ENCODE measurements around the gene GLCCI1. TPM values are rescaled to one million over a fixed set of nuclear protein-coding genes. Genes with fewer than 3 reads are reported as not detected.
A peak's percentile ranks its signal among the peaks of the same experiment; 100 is the strongest.

Gene GLCCI1
- total and polyA plus RNA-seq, 2 donors, result 5.0 to 33.4 TPM

DNA sequence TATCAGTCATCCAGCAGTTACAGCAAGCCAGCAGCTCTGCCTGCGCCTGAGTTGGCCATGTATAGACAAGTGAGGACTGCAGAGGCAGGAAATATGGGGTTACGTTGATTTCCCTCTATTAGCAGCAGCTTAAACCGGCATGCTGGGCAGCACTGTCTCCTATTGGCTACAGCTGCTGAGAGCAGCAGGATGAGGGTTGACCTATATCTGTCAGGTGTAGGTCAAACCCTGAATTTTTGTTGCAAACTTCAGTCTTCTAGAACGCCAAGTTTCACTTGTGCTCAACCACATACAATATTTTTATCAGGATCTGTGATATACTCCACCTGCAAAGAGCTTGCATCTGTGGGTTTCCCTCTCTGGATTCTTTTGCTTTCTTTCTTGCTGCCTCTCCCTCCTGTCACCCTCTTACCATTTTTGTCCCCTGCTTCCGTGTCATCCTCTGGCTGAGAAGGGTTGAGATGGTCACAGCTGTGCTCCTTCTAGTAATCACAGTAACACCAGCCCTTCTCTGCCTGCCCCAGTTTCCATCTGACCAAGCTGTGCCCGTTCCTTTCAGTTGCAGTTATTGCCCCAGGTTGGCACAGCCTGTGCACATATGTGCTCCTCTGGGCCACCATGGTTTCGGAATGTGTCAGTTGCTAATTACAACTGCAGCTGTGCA is 23.8 kb upstream of the GLCCI1 start:
- no peak for DNase-seq (ENCODE audit: extremely low spot score)
- 63% methylated on average over 7 of the region's 7 CpGs for WGBS
- no peaks in the 10 kb centered on the region for H3K4me1 ChIP-seq (ENCODE audit: insufficient read depth)
- no peak overlapping the region for H3K4me3 ChIP-seq (ENCODE audit: low read depth, low read length)
- no peaks in the 10 kb centered on the region for H3K36me3 ChIP-seq (ENCODE audit: insufficient read depth)
- H3K27ac ChIP-seq (ENCODE audit: low read depth), result no peak overlapping the region

DNA sequence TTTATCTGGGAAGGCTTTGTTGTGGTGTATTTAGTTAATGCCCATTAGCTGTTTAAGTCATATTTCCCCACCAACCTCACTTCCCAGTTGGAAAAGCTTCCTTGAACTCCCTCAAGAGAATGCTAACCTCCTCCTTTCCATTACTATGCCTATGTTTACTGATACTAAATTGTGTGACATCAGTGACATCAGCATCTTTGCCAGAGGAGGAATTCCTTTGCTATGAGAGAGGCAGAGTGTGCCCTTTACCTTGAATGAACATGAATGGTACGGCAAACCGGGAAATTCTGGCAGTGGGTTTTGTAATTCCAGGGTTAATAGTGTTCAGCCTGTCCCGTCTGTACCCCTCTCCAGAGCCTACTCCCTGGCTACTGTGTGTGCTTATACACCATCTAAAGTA is 22.1 kb upstream of the GLCCI1 start:
- Histone ChIP-seq H3K27ac (ENCODE audit: low read depth) (no peak overlapping the region), H3K4me3 (ENCODE audit: low read depth, low read length) (no peak overlapping the region), H3K36me3 (ENCODE audit: insufficient read depth) (no peaks in the 10 kb centered on the region), H3K4me1 (ENCODE audit: insufficient read depth) (no peaks in the 10 kb centered on the region)
- 96% methylated on average over 3 of the region's 3 CpGs for WGBS
- DNase-seq (ENCODE audit: extremely low spot score), result no peak

DNA sequence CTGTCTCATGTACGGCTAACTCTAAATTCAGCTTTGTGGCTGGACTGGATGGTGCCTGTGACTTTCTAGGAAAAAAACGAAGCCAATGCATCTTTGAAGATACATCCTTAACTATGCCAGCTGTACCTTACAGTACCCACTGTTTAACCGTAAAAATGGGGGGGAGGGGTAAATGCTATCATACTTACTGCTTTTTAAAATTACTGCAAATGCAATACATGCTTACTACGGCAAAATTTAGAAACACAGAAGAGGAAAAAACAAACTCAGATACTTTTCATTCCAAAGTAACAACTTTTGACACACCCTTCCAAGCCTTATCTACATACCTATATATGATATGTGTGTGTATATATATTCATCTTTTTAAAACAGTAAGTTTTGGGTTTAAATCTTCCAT is 20.4 kb upstream of the GLCCI1 start:
- no peak overlapping the region for H3K4me3 ChIP-seq (ENCODE audit: low read depth, low read length)

DNA sequence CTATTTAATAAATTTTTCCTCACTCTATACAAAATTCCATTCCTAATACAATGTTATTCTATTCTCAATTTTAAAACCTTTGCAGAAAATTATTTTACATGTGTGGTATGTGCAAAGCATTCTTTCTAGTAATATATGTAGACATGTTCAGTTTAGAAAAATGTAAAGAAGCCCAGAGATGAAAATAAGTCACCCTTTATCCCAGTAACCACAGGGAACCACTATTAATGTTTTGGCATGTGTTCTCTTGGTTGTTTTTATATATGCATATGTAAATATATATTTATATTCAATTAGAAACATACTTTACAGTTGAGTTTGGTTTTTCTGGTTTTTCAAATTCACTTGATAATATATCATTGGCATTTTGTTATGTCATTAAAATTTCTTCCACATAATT is 14.8 kb upstream of the GLCCI1 start:
- Histone ChIP-seq H3K4me3 (ENCODE audit: low read depth, low read length) (no peak overlapping the region), H3K36me3 (ENCODE audit: insufficient read depth) (no peaks in the 10 kb centered on the region), H3K4me1 (ENCODE audit: insufficient read depth) (no peaks in the 10 kb centered on the region), H3K27ac (ENCODE audit: low read depth) (no peak overlapping the region)
- DNase-seq (ENCODE audit: extremely low spot score), result no peak

More for the DNA sequence above, 20.4 kb upstream of the GLCCI1 start:
- Histone ChIP-seq H3K4me1 (ENCODE audit: insufficient read depth) (no peaks in the 10 kb centered on the region), H3K36me3 (ENCODE audit: insufficient read depth) (no peaks in the 10 kb centered on the region), H3K27ac (ENCODE audit: low read depth) (no peak overlapping the region)
- no peak for DNase-seq (ENCODE audit: extremely low spot score)
- 94% methylated on average over 4 of the region's 4 CpGs for WGBS

DNA sequence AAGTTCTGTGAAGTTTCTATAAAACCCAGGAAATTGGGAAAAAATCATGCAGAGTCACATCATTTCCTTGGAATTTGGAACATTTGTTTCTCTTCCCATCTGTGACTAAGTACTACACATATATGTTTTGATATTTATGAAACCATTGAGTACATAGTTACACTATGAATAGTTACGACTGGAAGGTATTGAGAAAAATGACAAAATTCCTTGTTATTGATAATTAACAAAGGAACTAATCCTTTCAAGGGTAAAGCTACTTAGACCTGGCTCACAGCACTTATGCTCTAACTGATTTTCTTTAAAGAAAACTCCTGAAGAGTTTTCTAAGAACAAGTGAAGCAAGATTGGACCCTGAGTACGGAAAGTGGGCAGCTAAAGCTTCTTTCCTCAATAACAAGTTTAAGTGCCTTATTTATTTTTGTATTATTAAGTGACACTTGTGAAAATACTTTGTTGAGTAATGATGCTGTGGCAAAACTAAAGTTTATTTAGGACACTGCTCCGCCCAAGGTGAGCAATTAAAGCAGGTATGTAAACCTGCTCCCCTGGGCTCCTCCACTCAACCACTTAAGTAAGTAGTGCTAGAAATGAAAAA is 12.0 kb upstream of the GLCCI1 start:
- no peak for DNase-seq (ENCODE audit: extremely low spot score)
- H3K4me3 ChIP-seq (ENCODE audit: low read depth, low read length), result no peak overlapping the region
- 75% methylated on average over 3 of the region's 3 CpGs for WGBS
- H3K36me3 ChIP-seq (ENCODE audit: insufficient read depth), result no peaks in the 10 kb centered on the region
- H3K4me1 ChIP-seq (ENCODE audit: insufficient read depth), result no peaks in the 10 kb centered on the region
- no peak overlapping the region for H3K27ac ChIP-seq (ENCODE audit: low read depth)

DNA sequence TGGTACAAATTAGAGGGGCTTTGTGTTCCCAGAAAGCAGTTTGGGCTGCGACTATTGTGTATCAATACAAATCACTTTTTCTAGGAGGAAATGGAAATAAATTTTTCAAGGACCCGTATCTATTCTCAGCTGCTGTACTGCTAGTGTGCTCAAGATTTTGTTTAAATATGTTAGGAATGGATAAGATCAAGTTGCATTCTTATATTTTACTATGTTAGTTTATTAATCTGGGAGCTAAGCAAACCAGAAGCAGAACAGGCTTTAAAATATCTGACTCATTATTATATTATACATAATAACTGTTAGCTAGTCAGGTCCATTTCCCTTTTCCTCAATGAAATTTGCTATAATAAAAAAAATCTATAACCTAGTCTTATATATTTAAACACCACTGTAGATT is 11.1 kb upstream of the GLCCI1 start:
- no peak overlapping the region for H3K27ac ChIP-seq (ENCODE audit: low read depth)
- 73% methylated on average over 2 of the region's 2 CpGs for WGBS
- H3K4me1 ChIP-seq (ENCODE audit: insufficient read depth), result no peaks in the 10 kb centered on the region
- no peaks in the 10 kb centered on the region for H3K36me3 ChIP-seq (ENCODE audit: insufficient read depth)
- H3K4me3 ChIP-seq (ENCODE audit: low read depth, low read length), result no peak overlapping the region
- DNase-seq (ENCODE audit: extremely low spot score), result no peak

DNA sequence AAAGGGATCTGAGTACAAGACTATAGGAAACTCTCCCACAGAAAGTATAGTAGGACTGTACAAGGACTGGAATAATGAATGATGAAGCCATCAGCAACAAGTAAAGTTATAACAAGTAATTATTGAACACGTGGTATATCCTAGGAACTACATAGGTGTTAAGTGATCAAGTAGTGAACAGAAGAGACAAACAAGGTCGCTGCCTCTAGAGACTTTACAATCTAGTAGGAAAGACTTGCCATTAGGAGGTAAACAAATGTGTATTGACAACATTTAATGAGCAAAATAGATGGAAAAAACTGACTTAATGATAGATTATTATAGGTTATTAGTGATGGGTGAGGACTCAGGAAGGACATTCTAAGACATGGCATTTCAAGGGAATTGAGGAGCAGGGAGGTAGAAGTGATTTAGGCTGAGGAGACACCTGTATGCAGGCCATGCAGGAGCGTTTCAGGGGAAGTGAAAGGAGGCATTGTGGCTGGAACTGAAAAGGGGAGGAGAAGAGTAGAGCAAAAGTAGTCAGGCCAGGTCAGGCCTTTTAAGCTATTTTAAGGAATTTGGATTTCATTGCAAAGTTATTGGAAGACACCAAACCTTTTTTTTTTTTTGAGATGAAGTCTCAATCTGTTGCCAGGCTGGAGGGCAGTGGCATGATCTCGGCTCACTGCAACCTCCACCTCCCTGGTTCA is 8.5 kb upstream of the GLCCI1 start:
- Histone ChIP-seq H3K36me3 (ENCODE audit: insufficient read depth) (no peaks in the 10 kb centered on the region), H3K4me3 (ENCODE audit: low read depth, low read length) (no peak overlapping the region), H3K4me1 (ENCODE audit: insufficient read depth) (no peaks in the 10 kb centered on the region), H3K27ac (ENCODE audit: low read depth) (no peak overlapping the region)
- DNase-seq (ENCODE audit: extremely low spot score), result no peak
- 87% methylated on average over 4 of the region's 4 CpGs for WGBS

DNA sequence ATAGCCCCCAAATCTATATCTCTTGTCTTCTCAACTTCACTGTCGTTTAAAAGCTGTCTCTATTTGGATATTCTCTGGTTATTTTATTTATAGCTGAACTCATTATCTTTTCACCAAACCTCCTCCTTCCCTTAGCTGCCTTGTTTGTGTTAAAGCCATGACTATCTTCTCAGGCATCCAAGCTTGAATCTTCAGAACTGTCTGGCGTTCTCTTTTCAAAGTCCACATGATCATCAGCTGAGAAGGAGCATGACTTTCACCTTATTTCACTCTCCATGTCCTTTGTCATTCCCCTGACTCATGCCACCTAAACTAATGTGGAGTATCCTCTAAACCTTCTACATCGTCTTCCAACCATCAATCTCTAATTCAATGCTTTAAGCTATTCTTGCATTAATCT is 5.7 kb upstream of the GLCCI1 start:
- H3K27ac ChIP-seq (ENCODE audit: low read depth), result no peak overlapping the region
- 76% methylated on average over 3 of the region's 3 CpGs for whole genome bisulfite sequencing

DNA sequence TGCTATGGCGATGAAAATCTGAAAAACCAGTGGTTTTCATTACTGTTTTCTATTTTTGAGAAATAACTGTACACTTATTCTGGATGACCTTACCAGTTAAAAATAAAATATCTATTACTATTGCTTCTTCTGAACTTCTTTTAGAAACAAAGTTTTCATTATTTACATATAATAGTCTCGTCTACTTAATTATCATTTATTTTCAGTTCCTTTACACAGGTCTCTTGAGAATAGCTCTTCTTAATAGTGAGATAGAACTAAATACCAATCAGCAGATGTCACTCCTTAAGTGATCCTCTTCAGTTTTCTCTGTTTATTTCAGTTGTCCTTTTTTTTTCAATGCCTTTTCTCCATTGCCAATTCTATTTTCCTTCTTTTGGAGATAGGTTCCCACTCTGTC is 4.3 kb upstream of the GLCCI1 start:
- WGBS, result 92% methylated on average over 2 of the region's 2 CpGs
- no peaks in the 10 kb centered on the region for H3K36me3 ChIP-seq (ENCODE audit: insufficient read depth)
- H3K4me3 ChIP-seq (ENCODE audit: low read depth, low read length), result no peak overlapping the region
- no peak for DNase-seq (ENCODE audit: extremely low spot score)
- H3K4me1 ChIP-seq (ENCODE audit: insufficient read depth), result no peaks in the 10 kb centered on the region
- no peak overlapping the region for H3K27ac ChIP-seq (ENCODE audit: low read depth)

More for the DNA sequence above, 5.7 kb upstream of the GLCCI1 start:
- no peak for DNase-seq (ENCODE audit: extremely low spot score)
- no peaks in the 10 kb centered on the region for H3K36me3 ChIP-seq (ENCODE audit: insufficient read depth)
- H3K4me3 ChIP-seq (ENCODE audit: low read depth, low read length), result no peak overlapping the region
- no peaks in the 10 kb centered on the region for H3K4me1 ChIP-seq (ENCODE audit: insufficient read depth)

DNA sequence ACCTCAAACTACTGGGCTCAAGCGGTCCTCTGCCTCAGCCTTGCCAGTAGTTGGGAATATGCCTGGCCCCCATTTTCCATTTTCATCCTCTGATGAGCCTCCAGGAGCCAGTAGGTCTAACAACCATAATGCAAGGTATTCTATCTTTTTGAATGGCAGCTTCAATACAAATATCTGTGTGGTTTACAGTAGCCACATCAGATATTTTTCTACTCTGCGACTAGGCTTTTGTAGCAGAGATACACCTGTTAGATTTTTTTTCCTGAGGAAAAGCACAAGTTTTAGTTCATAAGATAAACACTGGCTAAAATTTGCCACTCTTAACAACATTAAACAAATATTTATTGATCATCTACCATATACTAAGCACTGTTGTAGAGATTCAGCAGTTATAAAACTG is 3.9 kb upstream of the GLCCI1 start:
- DNase-seq (ENCODE audit: extremely low spot score), result no peak
- WGBS, result 84% methylated on average over 2 of the region's 2 CpGs
- H3K4me1 ChIP-seq (ENCODE audit: insufficient read depth), result no peaks in the 10 kb centered on the region

DNA sequence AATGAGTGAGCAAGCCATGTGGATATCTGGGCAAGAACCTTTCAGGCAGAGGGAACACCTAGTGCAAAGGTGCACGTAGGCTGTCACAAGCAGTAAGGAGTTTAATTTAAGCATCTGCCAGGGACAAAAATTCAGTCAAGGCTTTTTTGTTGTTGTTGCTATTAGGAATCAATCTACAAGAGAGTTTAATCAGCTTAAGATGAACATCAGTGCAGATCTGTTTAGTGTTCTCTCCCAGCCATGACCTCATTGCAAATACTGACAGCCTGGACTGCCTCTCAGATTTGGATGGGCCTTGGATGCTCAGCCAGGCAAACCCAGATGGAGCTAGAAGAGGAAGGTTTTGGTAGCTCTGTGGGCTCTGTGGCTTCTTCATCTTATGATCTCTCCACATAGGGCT is 3.3 kb upstream of the GLCCI1 start:
- Histone ChIP-seq H3K36me3 (ENCODE audit: insufficient read depth) (no peaks in the 10 kb centered on the region), H3K4me1 (ENCODE audit: insufficient read depth) (no peaks in the 10 kb centered on the region), H3K4me3 (ENCODE audit: low read depth, low read length) (no peak overlapping the region), H3K27ac (ENCODE audit: low read depth) (no peak overlapping the region)
- 91% methylated on average over 1 of the region's 1 CpG for WGBS
- DNase-seq (ENCODE audit: extremely low spot score), result no peak

More for the DNA sequence above, 3.9 kb upstream of the GLCCI1 start:
- Histone ChIP-seq H3K27ac (ENCODE audit: low read depth) (no peak overlapping the region), H3K4me3 (ENCODE audit: low read depth, low read length) (no peak overlapping the region), H3K36me3 (ENCODE audit: insufficient read depth) (no peaks in the 10 kb centered on the region)

DNA sequence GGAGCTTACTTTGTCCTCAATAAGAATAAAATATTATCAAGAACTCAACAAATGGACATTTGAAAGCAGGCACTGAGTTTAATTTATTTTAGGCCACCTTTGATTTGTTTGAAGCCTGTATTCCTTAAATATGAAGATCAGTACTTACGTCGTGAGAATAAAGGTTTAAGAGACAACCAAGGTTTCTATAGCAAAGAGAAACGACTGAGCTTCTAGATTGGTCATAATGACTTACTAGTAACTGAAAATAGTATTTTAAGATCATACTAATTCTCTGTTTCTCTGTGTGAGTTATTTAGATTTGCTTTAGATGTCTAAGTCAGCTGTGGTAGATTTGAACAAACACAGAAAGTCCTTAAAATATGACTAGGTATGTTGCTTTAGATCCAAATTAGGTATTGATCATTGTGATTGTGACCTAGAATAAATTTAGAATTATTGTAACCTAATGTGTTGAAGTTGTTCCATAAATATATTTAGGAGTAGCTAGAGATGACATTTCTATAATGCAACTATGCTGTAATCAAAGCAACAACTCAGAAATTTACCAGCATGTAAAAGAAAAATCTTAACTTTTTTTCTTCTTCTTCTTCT is 2.4 kb upstream of the GLCCI1 start:
- no peak for DNase-seq (ENCODE audit: extremely low spot score)
- WGBS, result 51% methylated on average over 3 of the region's 3 CpGs
- no peak overlapping the region for H3K4me3 ChIP-seq (ENCODE audit: low read depth, low read length)
- H3K36me3 ChIP-seq (ENCODE audit: insufficient read depth), result no peaks in the 10 kb centered on the region
- no peaks in the 10 kb centered on the region for H3K4me1 ChIP-seq (ENCODE audit: insufficient read depth)
- H3K27ac ChIP-seq (ENCODE audit: low read depth), result no peak overlapping the region

DNA sequence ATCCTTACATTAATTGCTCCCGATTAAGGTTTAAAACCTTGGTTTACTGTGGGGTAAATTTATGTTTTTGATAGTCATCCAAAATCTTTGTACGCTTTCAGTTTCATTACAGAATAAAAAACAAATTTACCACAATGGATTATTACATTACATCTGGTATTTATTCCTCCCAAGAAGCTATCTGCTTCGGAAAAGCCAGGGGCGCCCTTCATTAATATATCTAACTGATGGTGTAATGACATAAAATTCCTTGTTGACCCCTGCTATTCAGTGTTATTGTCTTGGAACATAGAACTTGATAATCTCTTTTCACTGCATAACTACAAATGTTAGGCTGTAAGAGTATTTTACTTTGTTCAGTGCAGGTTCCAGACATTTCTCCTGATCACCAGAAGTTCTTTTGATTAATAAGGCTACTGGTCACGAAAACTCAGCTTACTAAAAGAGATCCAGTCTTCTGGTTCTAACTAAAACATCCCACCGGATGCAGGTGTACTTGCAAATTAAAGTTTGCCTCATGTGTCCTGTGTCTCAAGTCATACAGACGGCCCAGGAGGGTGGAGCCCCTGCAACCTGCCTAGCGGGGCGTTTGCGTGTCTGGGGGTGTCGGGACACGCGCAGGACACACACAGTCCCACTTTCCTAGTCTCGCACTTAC is 581 bp upstream of the GLCCI1 start:
- Histone ChIP-seq H3K4me1 (ENCODE audit: insufficient read depth) (no peaks in the 10 kb centered on the region), H3K27ac (ENCODE audit: low read depth) (no peak overlapping the region), H3K36me3 (ENCODE audit: insufficient read depth) (no peaks in the 10 kb centered on the region), H3K4me3 (ENCODE audit: low read depth, low read length) (peak overlapping the region; percentile 95)
- DNase-seq (ENCODE audit: extremely low spot score), result no peak
- 7% methylated on average over 14 of the region's 14 CpGs for WGBS
